ENCODE data around the gene GPBAR1.

GRCh38 chr2:218245214-218245613 is 15.6 kb upstream of the GPBAR1 start:
- no peak for TF ChIP-seq CTCF (IDR thresholded peaks at IDR 0.05; ENCODE audit: low read depth, low read length)
- no peak for TF ChIP-seq POLR2A (IDR thresholded peaks at IDR 0.05; ENCODE audit: extremely low read depth, insufficient read length)
- TF ChIP-seq MAX (IDR thresholded peaks at IDR 0.05; ENCODE audit: low read depth, low read length) = no peak

Measured in NB4 (cell line).